Astrocyte of the spinal cord (primary cell): ENCODE results near the gene HSDL2.

Source experiments
- DNase-seq: peaks from one replicate; pipeline ENCODE4 v3.0.0; 2011; ENCODE audit warnings: low read depth, low spot score
- H3K4me3 ChIP-seq: 2 replicates; pipeline ENCODE4 v1.5.1; 2011; ENCODE audit warnings: low read depth, mild to moderate bottlenecking, low read length, moderate library complexity
- CTCF ChIP-seq: IDR thresholded peaks from 2 replicates; pipeline ENCODE4 v1.5.1; 2012; ENCODE audit warnings: low read depth, mild to moderate bottlenecking, low read length, inconsistent platforms
- in situ Hi-C: cut with HindIII; loops from 2 replicates; pipeline ENCODE4 v1.10.0; 2017; ENCODE audit warnings: low sequenced_read_pairs

The HSDL2 gene

GRCh38 chr9:112349008-112349333 lies 30.9 kb upstream of the HSDL2 start:
- no peak for DNase-seq
- peak overlapping the region; percentile 47 for H3K4me3 ChIP-seq
- in situ Hi-C loops = no loop called here
- TF ChIP-seq CTCF = no peak

GRCh38 chr9:112351184-112351583 lies 28.7 kb upstream of the HSDL2 start:
- in situ Hi-C loops = no loop called here
- no peak overlapping the region for H3K4me3 ChIP-seq
- no peak for DNase-seq
- no peak for TF ChIP-seq CTCF

GRCh38 chr9:112352209-112352608 lies 27.7 kb upstream of the HSDL2 start:
- DNase-seq = no peak
- in situ Hi-C loops = no loop called here
- TF ChIP-seq CTCF = no peak
- no peak overlapping the region for H3K4me3 ChIP-seq

- H3K4me3 ChIP-seq = no peak overlapping the region
- in situ Hi-C loops = no loop called here
- no peak for DNase-seq
- no peak for TF ChIP-seq CTCF
These were observed 25.7 kb upstream of the HSDL2 start for GRCh38 chr9:112354081-112354743.

- no peak for DNase-seq
- TF ChIP-seq CTCF = no peak
- in situ Hi-C loops = no loop called here
- no peak overlapping the region for H3K4me3 ChIP-seq
These were observed 24.4 kb upstream of the HSDL2 start for GRCh38 chr9:112355427-112355897.

- in situ Hi-C loops = no loop called here
- no peak overlapping the region for H3K4me3 ChIP-seq
- DNase-seq = peak; percentile 59
- no peak for TF ChIP-seq CTCF
These were observed 19.7 kb upstream of the HSDL2 start for GRCh38 chr9:112360047-112360804.
